GM12801 (cell line): ENCODE measurements around the gene RFX1.

Experiments used
- TF ChIP-seq, protein P1 (sequence below): IDR thresholded peaks from one replicate; pipeline ENCODE4 v1.5.1; 2011; ENCODE audit warnings: control low read depth; ENCODE audit not compliant: insufficient read length; ENCODE audit errors: extremely low read depth

The RFX1 gene

DNA sequence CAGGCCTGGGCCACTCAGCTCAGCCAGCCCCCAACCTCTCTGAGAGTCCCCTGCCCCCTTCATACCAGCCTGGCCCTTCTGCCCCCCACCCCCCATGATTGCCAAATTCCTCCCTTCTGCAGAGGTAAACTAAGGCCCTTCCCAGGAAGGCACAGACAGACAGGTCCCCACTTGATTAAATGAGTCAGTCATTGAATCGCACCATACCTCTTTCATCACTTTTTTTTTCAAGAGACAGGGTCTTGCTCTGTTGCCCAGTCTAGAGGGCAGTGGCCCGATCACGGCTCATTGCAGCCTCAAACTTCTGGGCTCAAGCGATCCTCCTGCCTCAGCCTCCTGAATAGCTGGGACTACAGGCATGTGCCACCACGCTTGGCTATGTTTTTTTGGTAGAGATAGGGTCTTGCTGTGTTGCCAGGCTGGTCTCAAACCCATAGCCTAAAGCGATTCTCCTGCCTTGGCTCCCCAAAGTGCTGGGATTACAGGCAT is 73.9 kb downstream of the RFX1 start:
- TF ChIP-seq, protein P1, sequence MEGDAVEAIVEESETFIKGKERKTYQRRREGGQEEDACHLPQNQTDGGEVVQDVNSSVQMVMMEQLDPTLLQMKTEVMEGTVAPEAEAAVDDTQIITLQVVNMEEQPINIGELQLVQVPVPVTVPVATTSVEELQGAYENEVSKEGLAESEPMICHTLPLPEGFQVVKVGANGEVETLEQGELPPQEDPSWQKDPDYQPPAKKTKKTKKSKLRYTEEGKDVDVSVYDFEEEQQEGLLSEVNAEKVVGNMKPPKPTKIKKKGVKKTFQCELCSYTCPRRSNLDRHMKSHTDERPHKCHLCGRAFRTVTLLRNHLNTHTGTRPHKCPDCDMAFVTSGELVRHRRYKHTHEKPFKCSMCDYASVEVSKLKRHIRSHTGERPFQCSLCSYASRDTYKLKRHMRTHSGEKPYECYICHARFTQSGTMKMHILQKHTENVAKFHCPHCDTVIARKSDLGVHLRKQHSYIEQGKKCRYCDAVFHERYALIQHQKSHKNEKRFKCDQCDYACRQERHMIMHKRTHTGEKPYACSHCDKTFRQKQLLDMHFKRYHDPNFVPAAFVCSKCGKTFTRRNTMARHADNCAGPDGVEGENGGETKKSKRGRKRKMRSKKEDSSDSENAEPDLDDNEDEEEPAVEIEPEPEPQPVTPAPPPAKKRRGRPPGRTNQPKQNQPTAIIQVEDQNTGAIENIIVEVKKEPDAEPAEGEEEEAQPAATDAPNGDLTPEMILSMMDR = no peak

DNA sequence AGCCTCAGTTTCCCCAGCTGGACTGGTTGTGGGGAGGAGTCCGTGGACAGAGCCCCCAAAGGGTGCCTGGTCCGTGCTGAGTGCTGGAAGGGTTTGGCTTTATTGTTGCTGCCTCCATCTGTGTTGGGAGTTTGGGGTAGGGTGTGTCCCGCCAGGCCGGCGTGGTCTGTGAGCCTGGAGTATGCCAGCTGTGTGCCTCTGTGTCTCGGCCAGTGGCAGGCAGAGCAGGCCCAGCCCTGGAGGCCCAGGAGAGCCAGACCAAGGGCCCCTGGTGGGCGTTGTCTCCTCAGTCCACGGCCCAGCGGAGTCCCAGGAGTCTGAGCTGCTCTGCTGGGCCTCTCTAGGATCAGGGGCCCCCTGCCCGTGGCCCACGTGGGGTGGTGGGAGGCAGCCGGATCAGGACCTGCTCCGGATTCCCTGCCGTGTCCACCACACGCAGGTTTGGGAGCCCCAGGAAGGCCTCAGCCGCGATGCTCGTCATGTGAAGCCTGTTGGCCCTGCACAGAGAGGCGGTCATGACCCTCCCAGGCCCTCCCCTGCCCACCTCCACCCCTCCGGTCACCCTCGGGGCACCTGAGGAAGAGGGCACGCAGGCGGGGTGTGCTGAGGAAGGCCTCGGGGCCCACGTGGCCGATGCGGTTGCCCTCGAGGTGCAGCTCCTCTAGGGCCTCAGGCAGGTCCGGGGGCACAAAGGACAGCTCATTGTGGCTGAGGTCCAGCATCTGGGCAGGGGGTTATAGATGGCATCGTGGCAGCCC is 74.5 kb downstream of the RFX1 start:
- TF ChIP-seq, protein P1 = no peak

DNA sequence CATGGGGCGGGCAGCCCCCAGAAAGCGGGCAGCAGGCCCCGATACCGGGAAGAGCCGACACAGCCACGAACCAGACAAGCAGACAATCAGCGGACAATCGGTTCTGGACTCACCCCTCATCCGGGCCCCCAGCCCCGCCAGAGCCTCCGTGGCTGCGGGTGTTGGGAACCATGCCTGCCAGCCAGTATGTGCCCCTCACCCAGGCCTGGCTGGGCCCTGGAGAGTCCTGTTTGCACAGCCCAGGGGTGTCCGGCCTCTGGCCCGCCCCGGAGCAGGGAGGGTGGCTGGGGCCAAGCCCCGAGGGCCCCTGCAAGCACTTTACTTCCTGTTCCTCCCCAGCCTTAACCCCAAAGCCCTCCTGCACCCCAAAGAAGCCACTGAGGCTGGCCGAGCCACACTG is 75.7 kb downstream of the RFX1 start:
- TF ChIP-seq, protein P1 = no peak

DNA sequence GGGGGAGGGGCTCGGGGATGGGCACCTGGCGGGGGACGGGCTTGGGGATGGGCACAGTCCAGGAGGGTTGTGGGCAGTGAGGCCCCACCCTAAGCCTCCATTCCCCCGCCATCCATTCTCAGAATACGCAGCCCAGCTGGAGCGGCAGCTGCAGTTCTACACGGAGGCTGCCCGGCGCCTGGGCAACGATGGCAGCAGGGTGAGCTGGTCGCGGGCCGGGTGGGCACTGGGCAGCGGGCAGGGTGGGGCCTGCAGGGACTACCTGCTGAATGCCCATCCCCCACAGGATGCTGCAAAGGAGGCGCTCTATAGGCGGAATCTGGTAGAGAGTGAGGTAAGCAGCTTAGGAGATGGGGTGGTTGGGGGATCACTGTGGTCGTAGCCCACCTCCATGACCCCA is 76.2 kb downstream of the RFX1 start:
- TF ChIP-seq, protein P1 = no peak

DNA sequence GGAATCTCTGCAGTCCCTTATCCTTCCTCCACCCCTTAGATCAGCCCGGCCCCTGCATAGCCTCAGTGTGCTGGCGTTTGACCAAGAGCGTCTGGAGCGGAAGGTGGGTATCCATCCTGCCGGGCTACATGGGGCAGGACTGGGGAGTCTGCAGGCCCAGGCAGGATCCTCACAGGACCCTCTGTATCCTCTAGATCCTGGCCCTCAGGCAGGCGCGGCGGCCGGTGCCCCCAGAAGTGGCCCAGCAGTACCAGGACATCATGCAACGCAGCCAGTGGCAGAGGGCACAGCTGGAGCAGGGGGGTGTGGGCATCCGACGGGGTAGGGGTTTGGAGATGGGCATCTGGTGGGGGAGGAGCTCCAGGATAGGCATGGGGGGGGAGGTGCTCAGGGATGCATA is 76.8 kb downstream of the RFX1 start:
- TF ChIP-seq, protein P1 = no peak

DNA sequence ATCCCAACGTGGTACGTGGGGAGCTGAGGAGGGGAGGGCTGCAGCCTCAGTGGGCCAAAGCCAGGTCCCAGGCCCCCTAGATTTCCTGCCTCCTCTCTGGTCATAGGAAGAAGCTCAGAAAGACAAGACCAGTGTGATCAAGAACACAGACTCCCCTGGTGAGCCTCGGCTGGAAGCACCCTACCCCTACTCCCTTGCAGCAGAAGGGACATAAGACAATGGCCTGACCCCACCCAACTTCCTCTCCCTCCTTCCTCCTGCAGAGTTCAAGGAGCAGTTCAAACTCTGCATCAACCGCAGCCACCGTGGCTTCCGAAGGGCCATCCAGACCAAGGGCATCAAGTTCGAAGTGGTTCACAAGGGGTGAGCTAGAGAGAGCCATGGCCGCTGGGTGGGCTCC is 79.4 kb downstream of the RFX1 start:
- TF ChIP-seq, protein P1 = no peak

DNA sequence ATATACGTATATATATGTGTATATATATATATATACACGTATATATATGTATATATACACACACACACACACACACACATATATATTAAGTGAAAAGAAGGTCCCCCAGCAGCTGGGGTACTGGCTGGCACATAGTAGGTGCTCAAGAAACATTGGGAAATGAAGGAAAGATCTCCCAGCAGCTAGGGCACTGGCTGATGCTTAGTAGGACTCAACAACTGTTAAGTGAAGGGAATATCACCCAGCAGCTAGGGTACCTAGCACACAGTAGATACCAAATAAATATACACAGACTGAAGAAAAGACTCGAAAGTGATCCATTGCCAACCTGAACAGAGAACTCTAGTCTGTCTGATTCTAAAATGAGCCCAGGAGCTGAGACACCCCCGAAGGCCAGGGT is 80.1 kb downstream of the RFX1 start:
- TF ChIP-seq, protein P1 = no peak
